Measurements from ENCODE around the gene SNED1.

DNA sequence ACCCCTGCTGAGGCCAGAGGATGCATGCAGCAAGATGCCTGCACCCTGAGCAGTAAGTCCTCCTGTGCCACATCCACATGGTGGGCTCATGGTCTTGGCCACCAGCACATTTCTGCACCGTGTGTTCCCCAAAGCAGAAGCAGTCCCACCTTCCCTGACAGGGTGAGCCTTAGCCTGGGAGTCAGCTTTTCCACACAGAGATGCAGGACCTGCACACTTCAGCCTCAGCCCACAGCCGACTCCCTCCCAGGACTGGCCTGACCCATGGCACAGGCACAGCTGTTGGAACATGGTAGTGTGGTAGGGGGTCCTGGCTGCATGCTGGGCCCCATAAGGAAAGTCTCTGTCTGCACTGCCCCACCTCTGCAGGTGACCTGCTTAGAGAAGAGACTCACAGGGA, 5.0 kb downstream of the SNED1 start:
- TF ChIP-seq, protein P1, sequence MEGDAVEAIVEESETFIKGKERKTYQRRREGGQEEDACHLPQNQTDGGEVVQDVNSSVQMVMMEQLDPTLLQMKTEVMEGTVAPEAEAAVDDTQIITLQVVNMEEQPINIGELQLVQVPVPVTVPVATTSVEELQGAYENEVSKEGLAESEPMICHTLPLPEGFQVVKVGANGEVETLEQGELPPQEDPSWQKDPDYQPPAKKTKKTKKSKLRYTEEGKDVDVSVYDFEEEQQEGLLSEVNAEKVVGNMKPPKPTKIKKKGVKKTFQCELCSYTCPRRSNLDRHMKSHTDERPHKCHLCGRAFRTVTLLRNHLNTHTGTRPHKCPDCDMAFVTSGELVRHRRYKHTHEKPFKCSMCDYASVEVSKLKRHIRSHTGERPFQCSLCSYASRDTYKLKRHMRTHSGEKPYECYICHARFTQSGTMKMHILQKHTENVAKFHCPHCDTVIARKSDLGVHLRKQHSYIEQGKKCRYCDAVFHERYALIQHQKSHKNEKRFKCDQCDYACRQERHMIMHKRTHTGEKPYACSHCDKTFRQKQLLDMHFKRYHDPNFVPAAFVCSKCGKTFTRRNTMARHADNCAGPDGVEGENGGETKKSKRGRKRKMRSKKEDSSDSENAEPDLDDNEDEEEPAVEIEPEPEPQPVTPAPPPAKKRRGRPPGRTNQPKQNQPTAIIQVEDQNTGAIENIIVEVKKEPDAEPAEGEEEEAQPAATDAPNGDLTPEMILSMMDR (conservative IDR thresholded peaks at IDR 0.05; ENCODE audit: low read length), result no peak
- TF ChIP-seq EZH2phosphoT487 (IDR thresholded peaks at IDR 0.05; ENCODE audit: borderline replicate concordance), result no peak

Data from Loucy (cell line).